ENCODE data around the gene USP2. TPM values are rescaled to one million over a fixed set of nuclear protein-coding genes. Genes with fewer than 3 reads are reported as not detected.

USP2 gene, protein sequence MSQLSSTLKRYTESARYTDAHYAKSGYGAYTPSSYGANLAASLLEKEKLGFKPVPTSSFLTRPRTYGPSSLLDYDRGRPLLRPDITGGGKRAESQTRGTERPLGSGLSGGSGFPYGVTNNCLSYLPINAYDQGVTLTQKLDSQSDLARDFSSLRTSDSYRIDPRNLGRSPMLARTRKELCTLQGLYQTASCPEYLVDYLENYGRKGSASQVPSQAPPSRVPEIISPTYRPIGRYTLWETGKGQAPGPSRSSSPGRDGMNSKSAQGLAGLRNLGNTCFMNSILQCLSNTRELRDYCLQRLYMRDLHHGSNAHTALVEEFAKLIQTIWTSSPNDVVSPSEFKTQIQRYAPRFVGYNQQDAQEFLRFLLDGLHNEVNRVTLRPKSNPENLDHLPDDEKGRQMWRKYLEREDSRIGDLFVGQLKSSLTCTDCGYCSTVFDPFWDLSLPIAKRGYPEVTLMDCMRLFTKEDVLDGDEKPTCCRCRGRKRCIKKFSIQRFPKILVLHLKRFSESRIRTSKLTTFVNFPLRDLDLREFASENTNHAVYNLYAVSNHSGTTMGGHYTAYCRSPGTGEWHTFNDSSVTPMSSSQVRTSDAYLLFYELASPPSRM
- 1.4 and 2.4 TPM in 2 replicates for total RNA-seq

DNA sequence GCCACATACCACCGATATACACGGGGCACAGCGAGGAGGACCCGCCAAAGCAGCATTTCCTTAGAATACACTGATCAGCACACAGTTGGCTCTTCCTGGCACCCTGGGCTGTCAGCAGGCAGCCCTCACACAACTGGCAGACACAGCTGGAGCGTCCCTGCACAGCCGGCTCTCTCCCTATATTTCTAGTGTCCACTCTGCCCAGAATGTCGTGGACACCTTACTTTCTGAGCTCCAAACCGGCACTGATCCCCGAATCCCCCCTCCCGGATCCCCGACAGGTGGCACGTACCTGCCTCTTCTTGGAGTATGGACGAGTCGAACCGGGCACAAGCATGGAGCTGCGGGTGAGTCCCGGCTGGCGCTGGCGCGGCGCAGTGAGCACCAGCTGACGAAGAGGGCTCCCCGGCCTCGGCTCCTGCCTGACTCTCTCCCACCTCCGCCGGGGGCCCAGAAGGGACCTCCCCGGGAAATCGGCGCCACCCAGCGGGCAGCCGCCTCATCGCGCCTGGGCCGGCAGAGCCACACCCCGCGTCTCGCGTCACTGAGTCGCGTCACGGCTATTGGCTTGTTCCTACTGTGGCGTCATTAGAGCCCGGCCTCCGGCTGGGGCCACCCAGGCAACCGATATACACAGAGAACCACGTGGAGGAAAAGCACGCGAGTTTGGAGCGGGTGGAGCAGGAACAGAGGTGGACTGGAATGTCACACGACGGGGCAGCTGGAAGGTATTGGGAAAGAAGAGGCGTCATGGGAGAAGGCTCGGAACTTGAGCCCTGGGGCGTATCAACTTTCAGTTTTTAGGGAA is at the start of gene USP2:
Gene USP2 (minus strand): TSS at position 510 of the 808 bp plus-strand sequence. CDS start 8,210 bp downstream, outside the sequence.

GRCh38 chr11:119422809-119423508 is 41.5 kb upstream of the USP2 start, which contains the start of gene THY1:
Gene THY1 (minus strand): TSS chr11:119423172. CDS start chr11:119420905, 2,267 bp downstream.

DNA sequence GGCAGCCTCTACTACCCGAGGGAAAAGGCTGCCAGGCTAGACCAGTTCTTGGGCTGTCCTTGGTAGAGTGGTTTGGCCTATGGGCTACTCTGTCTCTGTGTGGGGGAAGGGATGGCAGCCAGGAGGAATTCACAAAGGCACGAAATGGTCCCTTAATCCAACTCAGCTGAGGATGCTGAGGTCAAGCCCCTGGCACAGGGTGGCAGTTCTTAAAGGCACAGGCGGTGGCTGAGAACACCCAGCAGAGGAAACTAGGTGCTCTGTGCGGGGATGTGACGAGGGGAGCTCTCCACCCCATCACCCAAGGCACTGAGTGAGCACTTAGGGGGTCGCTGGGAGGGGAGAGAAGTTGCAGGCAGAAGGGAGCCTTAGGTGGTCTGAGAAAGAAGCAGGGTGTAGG is 34.9 kb downstream of the USP2 start, which contains the start of gene MFRP:
Gene MFRP (minus strand): TSS at position 101 of the 400 bp plus-strand sequence. CDS start 192 bp downstream, outside the sequence.

DNA sequence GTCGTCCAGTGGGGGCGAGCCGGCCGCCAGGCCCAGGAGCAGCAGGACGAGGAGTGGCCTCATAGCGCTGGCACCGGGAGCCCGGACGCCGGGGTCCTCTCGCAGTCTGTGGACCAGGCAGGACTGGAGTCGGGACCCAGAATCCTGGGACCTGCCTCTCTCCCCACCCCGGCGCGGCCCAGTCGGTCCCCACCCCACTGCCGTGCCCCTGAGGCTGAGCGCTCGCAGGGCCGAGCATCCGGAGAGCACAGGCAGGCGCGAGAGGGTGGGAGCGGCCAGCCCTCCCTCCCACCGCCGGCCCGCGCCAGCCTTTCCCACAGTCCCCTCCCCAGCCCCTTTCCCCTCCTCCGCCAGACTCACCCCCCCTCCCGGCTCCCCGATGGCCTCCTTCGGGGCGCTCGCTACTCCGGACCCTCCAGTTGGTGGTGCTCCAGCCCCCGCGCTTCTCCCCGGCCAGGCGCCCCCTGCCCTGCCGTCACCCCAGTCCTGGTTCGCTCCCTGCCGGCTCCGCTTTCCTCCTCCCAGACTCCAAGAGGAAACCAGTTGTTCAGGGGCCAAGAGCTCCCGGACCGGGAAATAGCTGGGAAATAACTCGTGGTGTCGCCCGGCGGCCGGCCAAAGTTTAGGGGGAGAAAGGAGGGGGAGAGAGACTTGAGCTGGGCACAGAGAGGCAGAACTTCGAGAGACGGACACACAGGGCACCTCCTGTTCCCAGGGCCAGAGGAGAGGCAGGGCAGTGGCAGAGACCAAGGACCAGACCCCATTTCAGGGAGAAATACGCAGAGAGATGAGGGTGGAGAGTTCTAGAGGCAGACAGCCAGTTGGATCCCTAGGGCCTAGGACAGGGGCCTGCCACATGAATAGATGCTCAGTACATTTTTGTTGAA is 40.9 kb downstream of the USP2 start, which contains the start of gene C1QTNF5:
Gene C1QTNF5 (minus strand): TSS at position 549 of the 887 bp plus-strand sequence. CDS start 486 bp downstream, at position 63.

DNA sequence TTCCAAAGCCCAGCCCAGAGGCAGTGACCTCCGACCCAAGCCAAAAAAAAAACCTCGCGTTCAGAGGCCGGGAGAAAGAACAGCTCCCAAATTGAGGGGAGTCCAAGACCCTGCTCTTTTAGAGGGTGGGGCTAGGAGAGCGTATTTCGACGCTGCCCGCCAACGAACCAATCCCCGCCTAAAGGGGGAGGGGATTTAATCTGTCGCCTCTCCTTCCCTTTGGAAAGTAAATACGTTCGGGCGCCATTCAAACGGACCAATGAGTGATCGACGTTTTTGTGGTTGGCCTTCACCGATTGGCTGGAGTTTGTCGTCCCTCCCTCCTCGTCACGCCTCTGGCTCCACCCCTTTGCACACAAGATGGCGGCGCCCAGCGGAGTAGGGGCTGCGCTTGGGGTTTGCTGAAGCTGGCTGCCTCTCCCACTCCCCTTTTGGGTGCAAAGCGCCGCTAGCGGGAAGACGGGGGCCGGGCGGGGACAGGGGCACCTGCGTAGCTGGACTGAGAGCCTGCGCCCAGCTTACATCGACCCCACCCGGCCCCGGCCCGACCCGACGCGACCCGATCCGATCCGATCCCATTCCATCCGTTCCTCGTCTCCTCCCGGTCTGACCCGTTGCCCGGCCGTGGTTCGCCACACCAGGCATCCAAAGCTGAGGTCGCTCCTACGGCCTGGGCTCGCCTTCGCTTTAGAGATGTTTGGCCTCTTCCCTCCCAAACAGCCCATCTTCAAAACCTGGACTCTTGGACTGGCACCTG is 47.1 kb downstream of the USP2 start, which contains the start of gene RNF26:
Gene RNF26 (plus strand): TSS at position 354 of the 757 bp plus-strand sequence. CDS start 596 bp downstream, outside the sequence.

DNA sequence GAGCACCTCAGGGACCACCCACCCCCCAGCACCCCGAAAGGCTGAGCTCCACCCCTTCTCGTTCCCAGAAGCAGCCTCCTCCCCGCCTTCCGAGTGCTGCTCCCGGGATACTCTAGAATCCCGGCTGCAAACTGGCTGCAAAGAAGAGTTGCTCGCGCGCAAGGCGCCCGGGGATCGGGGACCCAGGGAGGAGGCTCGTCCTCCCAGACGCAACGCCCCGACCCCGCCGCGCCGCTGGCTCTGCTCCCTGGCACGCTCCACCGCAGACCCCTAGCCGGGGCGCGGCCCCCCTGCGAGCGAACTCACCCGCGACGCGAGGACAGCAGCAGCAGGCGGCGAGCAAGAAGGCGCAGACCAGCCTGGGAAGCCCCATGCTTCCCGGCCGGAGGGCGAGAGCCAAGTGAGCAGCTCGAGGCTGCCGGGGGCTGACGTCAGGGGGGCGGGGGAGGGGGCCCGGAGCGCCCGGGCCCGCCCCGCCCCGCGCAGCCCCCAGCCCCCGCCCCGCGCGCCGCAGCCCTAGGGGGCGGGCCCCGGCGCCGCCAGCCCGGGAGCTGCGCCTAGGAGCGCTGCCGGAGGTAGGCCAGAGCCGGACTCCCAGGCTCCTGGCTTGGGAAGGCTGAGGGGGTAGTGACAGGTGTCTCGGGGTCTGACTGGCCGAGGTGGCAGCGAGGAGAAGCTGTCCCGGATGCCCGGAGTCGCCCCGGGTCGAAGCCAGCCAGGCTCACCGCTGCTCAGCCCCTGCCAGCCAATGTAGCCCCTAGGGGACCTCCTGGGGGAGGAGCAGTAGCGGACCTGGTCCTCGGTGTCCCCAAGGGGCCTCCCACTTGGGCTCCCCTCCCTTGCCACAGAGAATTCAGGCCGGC is 64.5 kb downstream of the USP2 start, which contains the start of gene MCAM:
Gene MCAM (minus strand): TSS at position 402 of the 863 bp plus-strand sequence. CDS start 29 bp downstream, at position 373.

Other genes starting within 250 kb of the USP2 start
- under 0.01 and 0.07 TPM in 2 replicates for gene ABCG4, start 232.6 kb downstream of the USP2 start, total RNA-seq
- gene NLRX1, start 213.0 kb downstream of the USP2 start, total RNA-seq = 25.6 and 28.9 TPM in 2 replicates
- gene NHERF4, start 196.2 kb downstream of the USP2 start, total RNA-seq = 0.07 TPM in 1 of 2 replicates, not detected in the other
- gene CBL, start 175.4 kb downstream of the USP2 start, total RNA-seq = 9.9 and 14.6 TPM in 2 replicates
- 21.2 and 67.8 TPM in 2 replicates for gene MCAM, start 64.6 kb downstream of the USP2 start, total RNA-seq
- 3.4 and 11.7 TPM in 2 replicates for gene RNF26, start 47.2 kb downstream of the USP2 start, total RNA-seq
- gene C1QTNF5, start 40.8 kb downstream of the USP2 start, total RNA-seq = 0.34 and 0.36 TPM in 2 replicates
- gene MFRP, start 35.0 kb downstream of the USP2 start, total RNA-seq = not detected in 2 replicates
- gene THY1, start 41.5 kb upstream of the USP2 start, total RNA-seq = under 0.01 TPM in 1 of 2 replicates, not detected in the other